Activated T-cell treated with anti-CD3 and anti-CD28 coated beads, Interleukin-2, amount 50 U/mL, for 72 hours (primary cell): ENCODE results near the gene FAM76B. TPM values are rescaled to one million over a fixed set of nuclear protein-coding genes. Genes with fewer than 3 reads are reported as not detected.

ENCODE experiments used
- total RNA-seq, 2 donors: library from RNA; stranded (reverse); gene quantifications; one replicate each; pipeline ENCODE4 v1.2.3, GENCODE V29; 2022

FAM76B gene
- total RNA-seq, 2 donors from 2014 or later: 60.6 to 64.0 TPM

Other genes with a start within 250 kb of the FAM76B start
- 100 to 1,000 TPM; 159 to 168 TPM for gene CEP57, start 716 bp upstream of the FAM76B start, total RNA-seq
- 10 to 100 TPM; 36.3 to 40.1 TPM for gene MTMR2, start 134.3 kb upstream of the FAM76B start, total RNA-seq